Liver (tissue), 9 donors: Measurements from ENCODE around the gene RNU2-63P. TPM values are rescaled to one million over a fixed set of nuclear protein-coding genes. Genes with fewer than 3 reads are reported as not detected.
A peak's percentile ranks its signal among the peaks of the same experiment; 100 is the strongest.

ENCODE experiments used
- DNase-seq: peaks from one replicate; pipeline ENCODE4 v3.0.0-alpha.2; 2017; ENCODE audit warnings: low spot score
- H3K27ac ChIP-seq, 2 donors: one replicate each; pipeline ENCODE4 v1.7.0; 2013; ENCODE audit warnings: inconsistent platforms in 2 of 2, low read length in 2 of 2, control low read depth in 1 of 2, low read depth in 1 of 2, mild to moderate bottlenecking in 1 of 2
- H3K27me3 ChIP-seq, 4 donors: one replicate each; pipeline versions ENCODE4 v1.6.1 to v1.7.0; 2013; ENCODE audit warnings: low read length in 3 of 4, inconsistent platforms in 1 of 4, mild to moderate bottlenecking in 1 of 4, moderate library complexity in 1 of 4; ENCODE audit not compliant: control insufficient read depth in 4 of 4, insufficient read depth in 4 of 4
- H3K36me3 ChIP-seq, 4 donors: one replicate each; pipeline versions ENCODE4 v1.6.1 to v1.7.0; 2013; ENCODE audit warnings: low read length in 3 of 4, mild to moderate bottlenecking in 3 of 4, low read depth in 1 of 4, moderate library complexity in 1 of 4; ENCODE audit not compliant: control insufficient read depth in 4 of 4, insufficient read depth in 3 of 4
- H3K4me1 ChIP-seq, 4 donors: one replicate each; pipeline versions ENCODE4 v1.6.1 to v1.7.0; 2013; ENCODE audit warnings: low read length in 3 of 4, mild to moderate bottlenecking in 3 of 4, moderate library complexity in 1 of 4; ENCODE audit not compliant: control insufficient read depth in 4 of 4, insufficient read depth in 4 of 4
- H3K4me3 ChIP-seq, 3 donors: one replicate each; pipeline versions ENCODE4 v1.6.1 to v1.7.0; 2013; ENCODE audit warnings: low read length in 3 of 3, control low read depth in 1 of 3, low read depth in 1 of 3, mild to moderate bottlenecking in 1 of 3
- H3K9ac ChIP-seq, 2 donors: one replicate each; pipeline ENCODE4 v1.7.0; 2013; ENCODE audit warnings: low read length in 2 of 2, mild to moderate bottlenecking in 2 of 2, moderate library complexity in 2 of 2, control low read depth in 1 of 2, low read depth in 1 of 2
- H3K9me3 ChIP-seq, 4 donors: one replicate each; pipeline versions ENCODE4 v1.6.1 to v1.7.0; 2013; ENCODE audit warnings: low read length in 3 of 4; ENCODE audit not compliant: control insufficient read depth in 4 of 4
- CTCF ChIP-seq: fragments of 150-350 bp; IDR thresholded peaks from 2 replicates; pipeline ENCODE4 v1.5.1; 2017; ENCODE audit warnings: improper control_type of control experiment, low read depth, low read length; ENCODE audit not compliant: missing input control
- EGR1 ChIP-seq, 2 donors: IDR thresholded peaks; 2 replicates each; pipeline ENCODE4 v1.6.1; 2016 to 2018; ENCODE audit warnings: antibody characterized with exemption in 2 of 2, low read depth in 2 of 2
- FOXA1 ChIP-seq: IDR thresholded peaks from 2 replicates; pipeline ENCODE4 v1.6.1; 2016; ENCODE audit warnings: antibody characterized with exemption
- FOXA2 ChIP-seq: IDR thresholded peaks from 2 replicates; pipeline ENCODE4 v1.6.1; 2016; ENCODE audit warnings: antibody characterized with exemption
- GABPA ChIP-seq, 2 donors: IDR thresholded peaks in 1 of 2; conservative IDR thresholded peaks in 1 of 2; 2 replicates each; pipeline ENCODE4 v1.6.1; 2016; ENCODE audit warnings: antibody characterized with exemption in 2 of 2, mild to moderate bottlenecking in 1 of 2, moderate library complexity in 1 of 2
- HNF4A ChIP-seq, 2 donors: conservative IDR thresholded peaks; 2 replicates each; pipeline ENCODE4 v1.6.1; 2016; ENCODE audit warnings: antibody characterized with exemption in 2 of 2, mild to moderate bottlenecking in 2 of 2
- HNF4G ChIP-seq: IDR thresholded peaks from 2 replicates; pipeline ENCODE4 v1.6.1; 2016; ENCODE audit warnings: antibody characterized with exemption
- JUND ChIP-seq, 2 donors: IDR thresholded peaks; 2 replicates each; pipeline ENCODE4 v1.6.1; 2016; ENCODE audit warnings: antibody characterized with exemption in 2 of 2
- NR2F2 ChIP-seq: IDR thresholded peaks from 2 replicates; pipeline ENCODE4 v1.6.1; 2016; ENCODE audit warnings: antibody characterized with exemption
- RAD21 ChIP-seq, 2 donors: IDR thresholded peaks; 2 replicates each; pipeline ENCODE4 v1.6.1; 2016; ENCODE audit warnings: antibody characterized with exemption in 2 of 2, mild to moderate bottlenecking in 2 of 2
- REST ChIP-seq: IDR thresholded peaks from 2 replicates; pipeline ENCODE4 v1.6.1; 2016; ENCODE audit warnings: antibody characterized with exemption, mild to moderate bottlenecking
- RXRA ChIP-seq, 2 donors: IDR thresholded peaks; 2 replicates each; pipeline ENCODE4 v1.6.1; 2017 to 2018; ENCODE audit warnings: antibody characterized with exemption in 2 of 2, mild to moderate bottlenecking in 1 of 2
- SP1 ChIP-seq: IDR thresholded peaks from 2 replicates; pipeline ENCODE4 v1.6.1; 2018; ENCODE audit warnings: antibody characterized with exemption, mild to moderate bottlenecking
- TAF1 ChIP-seq: conservative IDR thresholded peaks from 2 replicates; pipeline ENCODE4 v1.6.1; 2016; ENCODE audit warnings: antibody characterized with exemption, mild to moderate bottlenecking
- YY1 ChIP-seq: IDR thresholded peaks from 2 replicates; pipeline ENCODE4 v1.6.1; 2016; ENCODE audit warnings: antibody characterized with exemption, mild to moderate bottlenecking
- ZBTB33 ChIP-seq: IDR thresholded peaks from 2 replicates; pipeline ENCODE4 v1.6.1; 2016; ENCODE audit warnings: antibody characterized with exemption
- WGBS: extraction: QIAGEN DNeasy Blood & Tissue Kit; methylation state at CpG from one replicate; pipeline ENCODE4 v1.1.7; 2013; 5-methylcytosine and 5-hydroxymethylcytosine counted together
- polyA plus RNA-seq, 2 donors: library from polyadenylated mRNA; stranded (reverse) in 1 of 2; unstranded in 1 of 2; fragments of 200-250 nt in 1 of 2; fragments of >200 nt in 1 of 2; fragmentation: Nextera tagmentation in 1 of 2; extraction: Ambion mirVana in 1 of 2; gene quantifications; one replicate each; pipeline versions ENCODE4 v1.2.1 to v1.2.3, GENCODE V29; 2013 to 2015
- total RNA-seq, 2 donors: library from RNA; depleted of rRNA; stranded (reverse); fragments of >200 nt; gene quantifications; one replicate each; pipeline ENCODE4 v1.2.3, GENCODE V29; 2014
- TF ChIP-seq, protein P1 (sequence below): IDR thresholded peaks from 2 replicates; pipeline ENCODE4 v1.6.1; 2016; ENCODE audit warnings: antibody characterized with exemption
- TF ChIP-seq, protein P2 (sequence below): IDR thresholded peaks from 2 replicates; pipeline ENCODE4 v1.6.1; 2016; ENCODE audit warnings: antibody characterized with exemption
- donor health status: healthy.
- donor health status: healthy.
- donor health status: healthy.
- donor health status: healthy.
- donor health status: healthy.

RNU2-63P gene
- total and polyA plus RNA-seq, 4 donors, result not detected

GRCh38 chr2:88059979-88060906 is 43.9 kb upstream of the RNU2-63P start:
- Histone ChIP-seq H3K27me3 (no peaks in the 10 kb centered on the region), H3K4me1 (peaks cover 0 to 6% (median 5%) of the 10 kb centered on the region in 4 donors), H3K36me3 (no peaks in the 10 kb centered on the region), H3K27ac (no peak overlapping the region), H3K4me3 (no peak overlapping the region), H3K9me3 (no peaks in the 10 kb centered on the region), H3K9ac (no peak overlapping the region)
- no peak for DNase-seq
- WGBS, result 22% methylated on average over 5 of the region's 5 CpGs
- no peak for TF ChIP-seq GABPA (IDR thresholded peaks at IDR 0.05 in 1 of 2, conservative IDR thresholded peaks at IDR 0.05 in 1 of 2)
- no peak for TF ChIP-seq EGR1 (IDR thresholded peaks at IDR 0.05; ENCODE audit: low read depth in 2 of 2)
- no peak for TF ChIP-seq FOXA2
- TF ChIP-seq, protein P1, sequence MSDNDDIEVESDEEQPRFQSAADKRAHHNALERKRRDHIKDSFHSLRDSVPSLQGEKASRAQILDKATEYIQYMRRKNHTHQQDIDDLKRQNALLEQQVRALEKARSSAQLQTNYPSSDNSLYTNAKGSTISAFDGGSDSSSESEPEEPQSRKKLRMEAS, result no peak
- peak; percentile 78 for TF ChIP-seq CTCF
- TF ChIP-seq REST, result no peak
- no peak for TF ChIP-seq FOXA1
- TF ChIP-seq HNF4A (conservative IDR thresholded peaks at IDR 0.05), result peak; percentile 39 to 94
- TF ChIP-seq SP1, result no peak
- peak; percentile 73 for TF ChIP-seq NR2F2
- no peak for TF ChIP-seq YY1
- TF ChIP-seq TAF1, result no peak
- no peak for TF ChIP-seq JUND (IDR thresholded peaks at IDR 0.05)
- peak; percentile 16 to 71 for TF ChIP-seq RXRA (IDR thresholded peaks at IDR 0.05)
- TF ChIP-seq, protein P2, sequence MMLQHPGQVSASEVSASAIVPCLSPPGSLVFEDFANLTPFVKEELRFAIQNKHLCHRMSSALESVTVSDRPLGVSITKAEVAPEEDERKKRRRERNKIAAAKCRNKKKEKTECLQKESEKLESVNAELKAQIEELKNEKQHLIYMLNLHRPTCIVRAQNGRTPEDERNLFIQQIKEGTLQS, result no peak
- TF ChIP-seq ZBTB33, result no peak
- TF ChIP-seq RAD21 (IDR thresholded peaks at IDR 0.05), result peak; percentile 97 to 98
- TF ChIP-seq HNF4G, result peak; percentile 54
